ENCODE data around the gene MUC5B. TPM values are rescaled to one million over a fixed set of nuclear protein-coding genes. Genes with fewer than 3 reads are reported as not detected.

Gene MUC5B
- total RNA-seq, 1 donor from 2014 or later: not detected

DNA sequence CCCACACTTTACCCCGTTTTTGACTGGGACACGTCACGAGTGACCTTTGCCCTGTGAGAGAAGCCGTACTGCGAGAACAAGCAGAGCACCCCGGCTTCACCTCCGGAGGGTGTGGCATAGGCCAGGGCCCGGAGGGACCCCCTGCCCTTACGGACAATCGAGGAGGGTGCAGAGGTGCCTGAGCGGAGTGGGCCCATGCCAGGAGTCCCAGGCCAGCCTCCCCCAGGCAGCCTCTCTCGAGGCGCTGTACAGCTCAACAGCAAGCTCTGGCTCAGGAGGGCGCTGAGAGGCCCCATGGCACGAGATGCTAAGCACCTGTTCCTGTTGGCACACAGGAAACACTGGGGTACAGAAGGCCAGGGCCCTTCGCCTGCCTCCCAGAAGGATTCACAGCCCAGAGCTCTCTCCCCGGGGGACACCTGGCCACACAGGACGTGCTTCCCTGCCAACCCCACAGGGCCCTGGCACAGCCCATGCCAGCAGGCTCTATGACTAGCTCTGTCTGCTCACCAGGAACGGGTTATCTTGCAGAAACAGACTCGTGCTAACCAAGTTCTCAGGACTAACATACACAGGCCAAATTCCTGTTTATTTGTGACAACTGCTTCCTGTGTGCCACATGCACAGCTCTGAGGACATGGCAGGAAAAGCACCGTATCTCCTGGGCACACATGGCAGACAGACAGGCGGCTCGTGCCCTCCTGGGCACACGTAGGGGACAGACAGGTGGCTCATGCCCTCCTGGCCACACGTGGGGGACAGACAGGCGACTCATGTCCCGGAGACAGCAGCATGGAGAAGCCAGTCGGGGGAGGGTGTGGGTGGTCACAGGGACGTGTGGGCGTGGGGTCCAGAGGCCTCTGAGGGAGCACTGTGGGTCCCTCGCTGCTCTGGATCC, 75.0 kb downstream of the MUC5B start:
- Mint-ChIP-seq H3K4me1 (ENCODE audit: low read depth) (peaks cover 13% of the 10 kb centered on the region), H3K36me3 (ENCODE audit: insufficient read depth) (no peaks in the 10 kb centered on the region), H3K27me3 (no peaks in the 10 kb centered on the region), H3K4me3 (ENCODE audit: low read depth) (no peak overlapping the region), H3K27ac (no peak overlapping the region), H3K9me3 (ENCODE audit: low read depth) (no peaks in the 10 kb centered on the region)
- TF ChIP-seq, protein P1, sequence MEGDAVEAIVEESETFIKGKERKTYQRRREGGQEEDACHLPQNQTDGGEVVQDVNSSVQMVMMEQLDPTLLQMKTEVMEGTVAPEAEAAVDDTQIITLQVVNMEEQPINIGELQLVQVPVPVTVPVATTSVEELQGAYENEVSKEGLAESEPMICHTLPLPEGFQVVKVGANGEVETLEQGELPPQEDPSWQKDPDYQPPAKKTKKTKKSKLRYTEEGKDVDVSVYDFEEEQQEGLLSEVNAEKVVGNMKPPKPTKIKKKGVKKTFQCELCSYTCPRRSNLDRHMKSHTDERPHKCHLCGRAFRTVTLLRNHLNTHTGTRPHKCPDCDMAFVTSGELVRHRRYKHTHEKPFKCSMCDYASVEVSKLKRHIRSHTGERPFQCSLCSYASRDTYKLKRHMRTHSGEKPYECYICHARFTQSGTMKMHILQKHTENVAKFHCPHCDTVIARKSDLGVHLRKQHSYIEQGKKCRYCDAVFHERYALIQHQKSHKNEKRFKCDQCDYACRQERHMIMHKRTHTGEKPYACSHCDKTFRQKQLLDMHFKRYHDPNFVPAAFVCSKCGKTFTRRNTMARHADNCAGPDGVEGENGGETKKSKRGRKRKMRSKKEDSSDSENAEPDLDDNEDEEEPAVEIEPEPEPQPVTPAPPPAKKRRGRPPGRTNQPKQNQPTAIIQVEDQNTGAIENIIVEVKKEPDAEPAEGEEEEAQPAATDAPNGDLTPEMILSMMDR (IDR thresholded peaks at IDR 0.05; ENCODE audit: unreplicated experiment): no peak
- DNase-seq (ENCODE audit: low spot score, unreplicated experiment): no peak

DNA sequence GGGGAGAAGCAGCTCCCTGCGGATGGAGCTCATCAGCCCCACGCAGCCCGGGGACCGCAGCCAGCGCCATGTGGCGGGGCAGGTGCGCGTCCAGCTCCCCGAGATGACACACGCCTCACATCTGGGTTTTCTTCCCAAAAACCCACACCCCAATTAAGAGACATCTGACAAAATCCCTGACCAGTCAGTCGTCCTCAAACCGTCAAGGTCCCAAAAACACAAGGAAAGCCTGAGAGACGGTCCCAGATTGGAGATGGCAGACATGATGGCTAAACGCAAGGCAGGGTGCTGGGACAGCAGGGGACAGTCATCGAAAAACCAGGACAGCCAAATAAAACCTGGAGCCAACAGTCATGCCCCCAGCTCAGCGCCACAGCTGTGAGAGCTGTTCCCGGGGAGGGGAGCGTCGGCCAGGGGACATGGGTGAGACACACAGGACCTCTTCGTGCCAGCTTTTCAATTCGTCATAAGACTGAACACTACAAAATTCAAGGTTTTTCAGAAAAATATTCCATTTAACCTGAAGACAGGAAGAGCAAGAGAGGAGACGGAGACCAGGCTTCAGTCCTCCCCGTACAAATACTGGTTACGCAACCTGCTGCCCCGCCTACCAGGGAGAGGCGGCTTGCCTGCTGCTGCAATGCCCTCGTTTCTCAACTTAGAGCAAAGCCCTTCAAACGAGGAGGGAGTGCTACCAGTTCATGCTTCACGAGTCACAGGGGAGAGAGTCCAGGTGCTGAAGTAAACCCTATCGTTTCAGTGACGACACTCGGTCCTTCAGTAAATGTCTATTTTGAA, 76.0 kb downstream of the MUC5B start:
- Mint-ChIP-seq H3K27me3 (no peaks in the 10 kb centered on the region), H3K36me3 (ENCODE audit: insufficient read depth) (no peaks in the 10 kb centered on the region), H3K4me1 (ENCODE audit: low read depth) (peaks cover 17% of the 10 kb centered on the region), H3K27ac (no peak overlapping the region), H3K4me3 (ENCODE audit: low read depth) (no peak overlapping the region), H3K9me3 (ENCODE audit: low read depth) (no peaks in the 10 kb centered on the region)
- TF ChIP-seq, protein P1 (IDR thresholded peaks at IDR 0.05; ENCODE audit: unreplicated experiment): no peak
- DNase-seq (ENCODE audit: low spot score, unreplicated experiment): no peak

DNA sequence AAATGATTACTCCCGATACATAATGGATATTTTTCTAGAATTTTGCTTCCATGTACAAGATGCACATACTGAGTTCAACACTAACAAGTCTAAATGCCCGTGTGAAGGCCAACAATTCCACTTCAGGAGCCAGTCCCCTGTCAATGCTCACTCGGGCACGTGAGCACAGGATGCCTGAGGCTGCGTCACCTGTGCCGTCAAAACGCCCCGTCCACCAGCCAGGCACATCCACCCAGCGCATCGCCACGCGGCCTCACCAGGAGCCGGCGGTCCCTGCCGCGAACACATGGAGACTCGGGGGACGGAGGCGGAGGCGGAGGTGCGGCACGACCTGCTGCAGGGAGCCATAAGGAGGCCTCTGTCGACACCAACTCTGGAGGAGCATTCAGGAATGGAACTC, 76.8 kb downstream of the MUC5B start:
- TF ChIP-seq, protein P1 (IDR thresholded peaks at IDR 0.05; ENCODE audit: unreplicated experiment): no peak
- Mint-ChIP-seq H3K36me3 (ENCODE audit: insufficient read depth) (peaks cover 1% of the 10 kb centered on the region), H3K27me3 (no peaks in the 10 kb centered on the region), H3K4me3 (ENCODE audit: low read depth) (no peak overlapping the region), H3K4me1 (ENCODE audit: low read depth) (peaks cover 24% of the 10 kb centered on the region), H3K9me3 (ENCODE audit: low read depth) (no peaks in the 10 kb centered on the region), H3K27ac (peak overlapping the region; percentile 73)
- peak; percentile 9 for DNase-seq (ENCODE audit: low spot score, unreplicated experiment)

DNA sequence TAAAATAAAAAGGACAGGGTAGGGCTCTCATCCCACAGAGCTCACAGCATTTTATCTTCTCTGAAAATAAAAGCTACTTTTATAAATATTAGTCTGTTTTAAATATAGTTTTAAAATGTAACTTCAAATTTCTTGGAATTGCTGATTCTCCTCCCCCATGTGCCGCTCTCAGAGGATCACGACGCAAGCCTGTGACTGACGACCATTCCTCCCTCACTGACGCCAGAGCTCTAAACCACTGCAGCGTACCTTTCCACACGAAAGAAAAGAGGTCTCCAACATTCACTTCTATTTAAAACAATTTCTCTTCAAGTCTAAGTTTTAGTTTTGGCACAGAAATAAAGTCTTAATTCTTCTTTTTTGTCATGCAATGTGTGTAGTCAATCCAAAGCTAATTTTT, 77.3 kb downstream of the MUC5B start:
- Mint-ChIP-seq H3K4me3 (ENCODE audit: low read depth) (no peak overlapping the region), H3K36me3 (ENCODE audit: insufficient read depth) (peaks cover 1% of the 10 kb centered on the region), H3K9me3 (ENCODE audit: low read depth) (no peaks in the 10 kb centered on the region), H3K27me3 (no peaks in the 10 kb centered on the region), H3K4me1 (ENCODE audit: low read depth) (peaks cover 29% of the 10 kb centered on the region), H3K27ac (no peak overlapping the region)
- no peak for DNase-seq (ENCODE audit: low spot score, unreplicated experiment)
- TF ChIP-seq, protein P1 (IDR thresholded peaks at IDR 0.05; ENCODE audit: unreplicated experiment): no peak

DNA sequence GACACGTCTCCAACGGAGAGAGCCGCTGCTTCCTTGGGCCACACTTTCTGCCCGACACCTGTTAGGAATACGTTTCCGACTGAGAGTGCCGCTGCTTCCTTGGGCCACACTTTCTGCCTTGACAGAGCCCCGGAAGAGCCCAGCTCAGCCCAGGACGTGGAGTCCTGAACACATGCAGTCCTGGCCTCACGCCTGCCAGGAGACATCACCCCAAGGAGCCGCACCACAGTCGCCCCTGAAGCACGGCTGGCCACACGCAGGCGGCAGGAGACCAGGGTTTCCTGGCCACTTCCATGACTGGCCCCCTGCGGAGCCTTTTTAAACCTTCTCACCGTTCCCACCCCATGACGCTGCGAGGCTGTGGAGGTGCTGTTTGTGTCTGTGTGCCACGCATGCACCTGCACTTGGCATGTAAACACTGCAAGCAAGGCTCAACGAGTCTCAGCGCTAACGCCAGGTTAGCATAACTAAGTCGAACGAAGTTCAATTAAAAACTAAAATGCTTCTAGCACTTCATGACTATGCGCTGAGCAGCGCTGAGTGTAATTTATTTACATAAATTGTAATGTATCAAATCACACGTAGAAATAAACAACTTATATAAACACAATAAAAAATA, 77.8 kb downstream of the MUC5B start:
- H3K27ac Mint-ChIP-seq: no peak overlapping the region

More for the DNA sequence above, 77.8 kb downstream of the MUC5B start:
- no peak overlapping the region for H3K4me3 Mint-ChIP-seq (ENCODE audit: low read depth)
- no peaks in the 10 kb centered on the region for H3K27me3 Mint-ChIP-seq
- H3K9me3 Mint-ChIP-seq (ENCODE audit: low read depth): no peaks in the 10 kb centered on the region
- TF ChIP-seq, protein P1 (IDR thresholded peaks at IDR 0.05; ENCODE audit: unreplicated experiment): no peak
- H3K36me3 Mint-ChIP-seq (ENCODE audit: insufficient read depth): peaks cover 1% of the 10 kb centered on the region
- peak; percentile 3 for DNase-seq (ENCODE audit: low spot score, unreplicated experiment)
- peaks cover 34% of the 10 kb centered on the region for H3K4me1 Mint-ChIP-seq (ENCODE audit: low read depth)

Data from progenitor cell of endocrine pancreas (in vitro differentiated cells).